GM21423 (cell line): ENCODE measurements around the gene RALGAPA1.
"Not testable (repeated sequence)": the region's sequence is repeated elsewhere in the genome, so short reads cannot be mapped to it uniquely, and the experiment has no call there.

ENCODE experiments used
- ATAC-seq: cut with Tn5 transposase; IDR thresholded peaks from one replicate; pipeline ENCODE4 v1.9.1; 2021; ENCODE audit warnings: mild to moderate bottlenecking, moderate library complexity; ENCODE audit not compliant: unreplicated experiment

RALGAPA1 gene

DNA sequence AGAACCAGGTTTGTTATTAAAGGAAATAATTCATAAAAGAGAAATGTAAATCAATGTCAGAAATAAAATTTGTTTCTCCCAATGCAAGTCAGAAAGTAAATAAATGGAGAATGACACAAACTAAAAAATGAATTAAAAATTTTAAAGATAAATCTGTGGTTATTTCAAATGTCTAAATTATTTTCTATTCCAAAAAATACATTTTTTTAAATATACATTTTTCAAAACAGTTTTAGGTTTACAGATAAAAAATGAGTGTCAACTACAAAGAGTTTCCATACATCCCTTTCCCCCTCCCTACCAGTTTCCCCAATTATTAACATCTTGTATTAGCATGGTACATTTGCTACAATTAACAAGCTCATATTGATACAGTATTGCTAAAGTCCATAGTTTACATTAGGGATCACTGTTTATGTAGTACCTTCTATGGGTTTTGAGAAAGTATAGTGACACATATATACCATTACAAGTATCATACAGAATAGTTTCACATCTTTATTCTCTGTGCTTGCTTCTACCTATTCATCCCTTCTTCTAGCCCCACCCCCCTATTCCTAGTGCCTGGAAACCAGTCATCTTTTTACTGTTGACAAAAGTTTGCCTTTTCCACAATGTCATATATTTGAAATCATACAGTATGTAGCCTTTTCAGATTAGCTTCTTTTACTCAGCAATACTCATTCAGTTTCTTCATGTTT is 104.2 kb downstream of the RALGAPA1 start:
- ATAC-seq = no peak

DNA sequence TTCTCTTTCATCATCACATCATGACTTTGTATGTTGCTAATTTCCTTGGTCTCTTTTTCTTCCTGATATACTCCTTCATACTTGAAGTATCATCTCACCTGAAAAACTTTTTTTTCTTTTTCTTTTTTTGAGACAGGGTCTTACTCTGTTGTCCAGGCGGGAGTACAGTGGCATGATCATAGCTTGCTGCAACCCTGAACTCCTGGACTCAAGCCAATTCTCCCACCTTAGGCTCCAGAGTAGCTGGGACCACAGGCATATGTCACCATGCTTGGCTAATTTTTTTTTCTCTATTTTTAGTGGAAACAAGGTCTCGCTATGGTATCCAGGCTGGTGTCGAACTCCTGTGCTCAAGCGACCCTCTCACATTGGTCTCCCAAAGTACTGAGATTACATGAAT is 107.6 kb downstream of the RALGAPA1 start:
- no peak for ATAC-seq

GRCh38 chr14:35699791-35700444 is 109.2 kb downstream of the RALGAPA1 start:
- no peak for ATAC-seq

- ATAC-seq = no peak
These were observed 112.5 kb downstream of the RALGAPA1 start for GRCh38 chr14:35696575-35696974.

GRCh38 chr14:35696119-35696518 is 113.0 kb downstream of the RALGAPA1 start:
- no peak for ATAC-seq

GRCh38 chr14:35695647-35696046 is 113.4 kb downstream of the RALGAPA1 start:
- ATAC-seq = no peak

- no peak for ATAC-seq
These were observed 114.0 kb downstream of the RALGAPA1 start for GRCh38 chr14:35695072-35695471.

GRCh38 chr14:35689000-35689460 is 120.1 kb downstream of the RALGAPA1 start:
- peak; percentile 44 for ATAC-seq

DNA sequence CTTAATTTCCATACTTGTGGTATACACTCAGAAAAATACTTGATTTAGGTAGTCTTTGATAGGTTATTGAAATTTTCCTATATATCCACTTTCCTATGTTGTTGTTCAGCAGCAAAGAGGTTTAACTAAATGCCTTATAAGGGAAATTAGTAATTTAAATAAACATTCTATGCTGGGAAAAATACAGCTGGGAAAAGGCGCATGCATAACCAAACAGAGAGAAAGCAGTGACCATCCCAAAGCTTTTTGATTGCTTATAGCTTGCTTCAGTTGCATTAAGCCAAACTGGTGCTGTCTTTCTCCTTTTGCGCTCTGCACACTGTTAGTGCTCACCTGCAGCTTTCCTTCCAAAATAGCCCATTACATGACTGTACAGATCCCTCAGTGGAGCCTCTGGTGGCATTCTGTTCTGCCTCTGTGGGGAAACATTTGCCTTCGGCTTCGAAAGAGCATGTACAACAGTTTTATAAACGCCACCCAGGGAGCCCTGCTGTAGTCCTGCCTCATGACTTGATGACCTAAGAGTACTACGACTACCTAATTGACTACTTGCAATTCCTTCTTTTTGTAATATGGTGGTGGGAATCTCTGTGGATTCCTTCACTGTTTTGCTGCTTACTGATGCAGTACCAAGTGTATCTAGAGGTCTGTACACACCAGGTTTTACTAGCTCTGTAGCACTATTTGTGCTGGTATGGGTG is 120.8 kb downstream of the RALGAPA1 start:
- no peak for ATAC-seq

- ATAC-seq = peak; percentile 57
These were observed 121.7 kb downstream of the RALGAPA1 start for GRCh38 chr14:35687335-35687939.

DNA sequence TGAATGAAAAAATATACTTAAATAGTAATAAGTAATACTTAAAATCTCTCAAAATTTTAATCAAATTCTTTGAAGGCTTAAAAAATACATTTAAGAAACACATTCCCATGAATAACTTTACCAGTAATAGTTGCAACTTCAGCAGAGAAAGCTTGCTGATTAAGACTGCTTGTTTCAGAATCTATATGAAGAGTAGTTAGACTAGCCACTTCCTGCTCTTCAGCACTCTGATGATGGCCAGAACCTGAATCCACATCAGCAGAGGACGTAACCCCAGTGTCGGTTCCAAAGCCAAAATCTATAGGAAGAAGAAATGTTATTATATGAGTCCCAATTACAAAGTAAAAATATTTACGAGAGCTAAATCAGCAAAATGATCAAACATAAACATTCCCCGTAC is 125.4 kb downstream of the RALGAPA1 start:
- ATAC-seq = not testable (repeated sequence)

DNA sequence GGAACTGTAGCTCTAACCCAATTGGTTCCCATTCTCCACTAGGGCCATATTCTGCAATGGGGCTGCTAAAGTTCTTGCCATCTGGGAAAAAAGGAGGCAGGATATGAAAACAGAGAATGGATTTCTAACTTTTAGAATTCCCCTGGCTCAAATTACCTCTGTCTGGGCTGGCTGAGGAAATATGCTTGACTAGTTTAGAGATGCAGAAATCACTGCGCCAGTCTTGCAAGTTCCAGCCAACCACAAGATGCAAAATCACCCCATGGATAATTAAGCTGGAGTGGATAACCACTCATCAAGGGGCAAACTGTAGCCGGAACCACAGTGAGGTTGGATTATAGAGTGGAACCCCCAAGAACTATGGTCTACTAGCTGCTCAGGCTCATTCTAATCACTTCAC is 126.3 kb downstream of the RALGAPA1 start:
- no peak for ATAC-seq

DNA sequence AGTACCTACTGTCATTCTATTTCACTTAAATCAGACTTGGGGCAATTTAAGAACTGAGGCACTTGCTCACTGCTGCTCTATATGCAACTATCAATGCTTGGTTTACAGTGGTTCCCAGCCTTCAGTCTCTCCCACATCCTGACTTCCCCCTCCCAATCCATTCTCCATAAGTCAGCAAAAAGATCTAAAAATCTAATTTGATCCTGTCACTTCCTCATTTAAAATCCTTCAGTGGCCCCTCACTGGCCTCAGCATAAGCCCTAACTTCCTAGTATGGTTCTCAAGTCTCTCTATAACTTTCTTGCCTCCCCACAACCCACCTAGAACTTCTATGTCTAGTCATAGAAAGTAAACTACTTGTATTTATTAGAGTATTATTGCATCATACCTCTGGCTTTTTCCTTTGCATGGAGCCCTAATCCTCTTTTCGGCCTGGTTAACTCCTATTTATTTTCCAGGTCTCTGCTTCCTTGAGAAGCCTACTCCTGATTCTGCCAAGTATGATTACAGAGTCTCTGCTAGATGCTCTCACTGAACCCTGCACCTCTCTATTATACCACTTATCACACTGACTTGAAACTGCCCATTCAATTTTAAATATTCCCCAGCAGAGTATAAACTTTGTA is 130.6 kb downstream of the RALGAPA1 start:
- no peak for ATAC-seq

GRCh38 chr14:35669782-35670181 is 139.3 kb downstream of the RALGAPA1 start:
- no peak for ATAC-seq

- ATAC-seq = no peak
These were observed 142.6 kb downstream of the RALGAPA1 start for GRCh38 chr14:35666429-35667043.

DNA sequence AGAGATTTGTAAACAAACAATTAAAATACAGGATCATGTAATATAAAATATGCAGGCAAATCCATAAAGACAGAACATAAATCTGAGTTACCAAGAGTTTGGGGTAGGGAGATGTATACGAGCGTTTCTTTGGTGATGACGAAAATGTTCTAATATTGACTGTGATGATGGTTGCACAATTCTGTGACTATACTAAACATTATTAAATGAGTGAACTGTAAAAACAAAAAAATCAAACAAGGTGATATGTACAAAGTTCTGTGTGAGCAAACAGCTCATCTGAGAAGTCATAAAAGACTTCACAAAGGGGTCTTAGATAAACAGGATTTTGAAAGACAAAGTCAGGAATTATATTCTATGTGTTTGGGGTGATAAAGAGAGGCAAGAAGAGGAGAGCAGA is 147.2 kb downstream of the RALGAPA1 start:
- no peak for ATAC-seq

DNA sequence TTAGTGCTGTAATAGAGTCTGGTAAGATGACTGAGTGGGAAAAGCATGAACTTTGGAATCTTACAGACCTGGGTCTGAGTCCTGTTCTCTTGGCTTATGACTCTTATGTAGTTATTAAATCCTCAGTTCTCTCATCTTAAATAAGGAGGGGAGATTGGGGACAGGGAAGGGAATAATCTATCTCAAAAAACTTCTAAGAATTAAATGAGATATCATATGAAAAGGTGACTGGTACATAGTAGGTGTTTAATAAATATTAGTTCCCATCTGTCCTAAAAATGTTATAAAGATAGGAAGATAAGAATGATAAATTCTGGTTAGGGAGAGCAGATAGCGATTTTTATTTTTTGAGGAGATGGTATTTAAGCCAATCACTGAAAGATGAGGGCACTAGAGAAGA is 156.1 kb downstream of the RALGAPA1 start:
- ATAC-seq = no peak

DNA sequence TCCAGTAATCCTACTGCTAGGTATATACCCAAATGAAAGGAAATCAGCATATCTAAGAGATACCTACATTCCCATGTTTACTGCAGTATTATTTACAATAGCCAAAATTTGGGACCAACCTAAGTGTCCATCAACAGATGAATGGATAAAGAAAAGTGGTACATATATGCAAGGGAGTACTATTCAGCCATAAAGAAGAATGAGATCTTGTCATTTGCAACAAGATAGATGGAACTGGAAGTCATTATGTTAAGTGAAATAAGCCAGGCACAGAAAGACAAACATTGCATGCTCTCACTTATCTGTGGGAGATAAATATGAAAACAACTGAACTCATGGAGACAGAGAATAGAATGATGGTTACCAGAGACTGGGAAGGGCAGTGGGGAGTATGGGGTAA is 165.6 kb downstream of the RALGAPA1 start:
- no peak for ATAC-seq

DNA sequence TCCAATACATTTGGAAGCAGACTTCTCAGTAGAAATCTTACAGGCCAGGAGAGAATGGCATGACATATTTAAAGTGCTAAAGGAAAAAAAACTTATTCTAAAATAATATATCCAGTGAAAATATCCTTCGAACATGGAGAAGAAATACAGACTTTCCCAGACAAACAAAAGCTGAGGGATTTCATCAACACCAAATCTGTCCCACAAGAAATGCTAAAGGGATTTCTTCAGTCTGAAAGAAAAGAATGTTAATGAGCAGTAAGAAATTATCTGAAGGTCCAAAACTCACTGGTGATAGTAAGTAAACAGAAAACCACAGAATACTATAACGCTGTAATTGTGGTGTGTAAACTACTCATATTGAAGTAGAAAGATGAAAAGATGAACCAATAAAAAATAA is 171.2 kb downstream of the RALGAPA1 start:
- no peak for ATAC-seq

GRCh38 chr14:35637269-35637668 is 171.8 kb downstream of the RALGAPA1 start:
- ATAC-seq = no peak

- ATAC-seq = no peak
These were observed 176.4 kb downstream of the RALGAPA1 start for GRCh38 chr14:35632676-35633075.
